ENCODE measurements around the gene LRCOL1.

The LRCOL1 gene

GRCh38 chr12:132581348-132582057, 28.9 kb downstream of the LRCOL1 start:
- no peak for DNase-seq

- no peak for DNase-seq
Observed at GRCh38 chr12:132580701-132581292, 29.6 kb downstream of the LRCOL1 start.

DNA sequence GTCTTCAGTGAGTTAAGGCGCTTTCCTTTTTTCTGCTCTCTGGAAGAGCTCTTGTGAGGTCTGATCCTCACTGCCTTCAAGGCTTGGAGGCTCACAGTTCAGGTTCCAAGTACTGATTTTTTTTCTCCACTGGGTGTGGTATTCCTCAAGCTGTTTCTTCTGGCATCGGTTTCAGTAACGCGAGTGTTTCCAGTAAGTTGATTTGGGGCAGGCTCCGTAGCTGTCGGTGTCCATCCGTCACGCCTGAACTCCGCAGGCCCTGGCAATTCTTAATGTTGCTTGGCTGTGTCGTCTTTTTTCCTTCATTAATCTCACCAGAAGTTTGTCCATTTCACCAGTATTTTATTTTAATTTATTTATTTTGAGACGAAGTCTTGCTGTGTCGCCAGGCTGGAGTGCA, 30.6 kb downstream of the LRCOL1 start:
- DNase-seq = no peak

DNA sequence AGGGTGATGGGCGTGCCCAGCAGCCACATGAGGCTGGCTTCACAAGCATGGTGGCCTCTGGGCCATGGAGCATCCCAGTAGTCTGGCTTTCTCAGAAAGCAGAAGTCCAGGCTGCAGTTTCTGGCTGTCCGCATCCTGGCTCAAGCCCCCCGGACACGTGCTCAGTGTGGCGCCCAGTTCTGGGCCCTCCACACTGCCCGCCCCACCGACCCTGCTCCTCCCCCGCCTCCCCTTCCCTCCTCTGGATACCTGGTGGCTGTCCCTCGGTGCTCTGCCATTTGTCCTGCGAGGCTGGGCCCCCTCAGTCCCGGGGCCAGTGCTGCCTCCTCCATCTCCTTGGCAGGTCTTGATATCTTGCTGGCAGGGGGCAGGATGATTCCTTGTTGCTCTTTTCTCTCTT, 31.6 kb downstream of the LRCOL1 start:
- DNase-seq = no peak

DNA sequence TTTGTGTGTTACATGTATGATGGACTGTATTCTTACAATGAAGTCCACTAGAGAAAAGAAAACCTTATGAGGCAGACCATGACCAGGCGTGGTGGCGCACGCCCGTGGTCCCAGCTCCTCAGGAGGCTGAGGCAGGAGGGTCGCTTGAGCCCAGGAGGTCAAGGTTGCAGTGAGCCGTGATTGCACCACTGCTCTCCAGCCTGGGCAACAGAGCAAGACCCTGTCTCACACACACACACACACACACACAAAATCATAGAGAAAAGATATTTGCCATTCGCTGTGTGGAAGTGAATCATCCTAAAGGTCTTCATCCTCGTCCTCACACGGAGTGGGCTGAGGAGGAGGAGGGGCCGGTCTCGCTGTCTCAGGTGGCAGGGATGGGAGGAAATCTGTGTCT, 32.3 kb downstream of the LRCOL1 start:
- no peak for DNase-seq

DNA sequence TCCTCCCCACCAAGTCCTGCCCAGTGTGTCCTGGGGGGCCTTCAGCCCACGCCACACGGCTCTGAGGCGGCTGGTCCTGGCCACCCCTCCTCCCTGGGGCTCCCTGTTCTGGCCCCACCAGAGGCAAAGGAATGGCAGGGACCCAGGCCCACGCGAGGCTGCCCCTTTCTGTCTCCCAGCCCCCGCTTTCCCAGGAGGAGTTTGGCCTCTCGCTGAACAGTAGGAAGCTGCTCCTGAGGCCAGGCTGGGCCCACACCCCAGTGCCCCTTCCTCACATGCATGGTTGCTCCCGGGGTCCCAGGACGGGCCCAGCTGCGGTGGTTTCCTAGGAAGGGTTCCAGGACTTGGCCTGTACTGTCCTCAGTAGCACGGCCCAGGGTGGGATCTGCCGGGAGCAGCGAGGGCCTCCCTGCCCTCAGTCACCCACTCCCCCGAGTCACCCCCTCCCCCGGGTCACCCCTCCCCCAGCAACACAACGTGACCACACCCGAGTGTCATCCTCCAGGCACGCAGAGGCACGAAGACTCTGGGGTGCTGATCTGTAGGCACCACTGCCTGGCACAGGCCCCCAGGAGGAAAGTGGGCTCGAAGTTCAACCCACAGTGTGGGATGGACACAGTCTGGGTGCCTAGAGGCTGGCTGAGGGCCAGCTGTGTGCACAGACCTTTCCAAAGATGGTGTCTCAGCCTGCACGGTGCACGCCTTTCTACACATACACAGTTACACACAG, 33.0 kb downstream of the LRCOL1 start:
- no peak for DNase-seq

DNA sequence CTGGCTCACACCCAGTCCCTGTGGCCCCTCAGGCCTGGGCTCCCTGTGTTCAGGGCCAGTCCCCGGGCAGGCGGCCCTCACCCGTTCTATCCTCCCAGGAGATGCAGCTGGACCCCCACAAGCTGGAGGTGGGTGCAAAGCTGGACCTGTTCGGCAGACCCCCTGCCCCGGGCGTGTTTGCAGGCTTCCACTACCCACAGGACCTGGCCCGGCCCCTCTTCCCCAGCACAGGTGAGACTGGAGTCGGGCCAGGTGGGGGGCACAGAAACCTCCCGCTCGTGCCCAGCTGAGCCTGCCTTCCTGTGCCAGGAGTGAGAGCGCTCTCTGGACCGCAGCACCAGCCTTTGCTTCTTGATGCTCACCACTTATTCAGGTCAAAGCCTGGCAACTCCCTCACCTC, 33.7 kb downstream of the LRCOL1 start:
- no peak for DNase-seq

GRCh38 chr12:132575661-132576060, 34.7 kb downstream of the LRCOL1 start:
- no peak for DNase-seq

DNA sequence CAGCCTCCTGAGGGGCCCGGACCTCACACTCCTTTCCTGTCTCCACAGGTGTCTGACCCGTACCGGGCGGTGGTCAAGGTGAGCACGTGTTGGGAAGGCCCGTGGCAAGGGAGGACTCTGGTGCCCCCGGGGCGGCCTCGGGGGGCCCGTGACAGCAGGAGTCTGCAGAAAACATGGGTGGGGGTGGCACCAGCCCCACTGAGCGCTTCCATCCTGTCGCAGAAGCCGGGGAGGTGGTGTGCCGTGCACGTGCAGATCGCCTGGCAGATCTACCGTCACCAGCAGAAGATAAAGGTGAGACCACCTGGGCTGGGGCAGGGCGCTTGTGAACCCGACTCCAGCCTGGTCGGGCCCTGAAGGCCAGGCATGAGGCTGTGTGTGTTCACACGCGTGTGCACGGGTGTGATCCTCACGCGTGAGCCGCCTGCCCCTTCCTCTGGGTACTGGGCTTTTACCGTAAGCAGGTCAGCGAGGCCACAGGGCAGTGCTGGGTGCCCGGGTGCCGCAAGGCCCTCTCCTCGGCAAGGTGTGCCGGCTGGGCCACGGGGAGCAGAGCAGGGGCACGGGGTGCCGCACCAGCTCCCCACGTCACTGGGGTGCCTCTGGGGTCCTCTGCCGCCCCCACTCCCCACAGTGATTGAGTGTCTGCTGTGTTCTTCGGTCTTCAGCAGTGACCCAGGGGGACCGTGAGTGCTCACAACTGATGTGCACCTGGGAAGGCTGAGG, 35.9 kb downstream of the LRCOL1 start:
- no peak for DNase-seq

DNA sequence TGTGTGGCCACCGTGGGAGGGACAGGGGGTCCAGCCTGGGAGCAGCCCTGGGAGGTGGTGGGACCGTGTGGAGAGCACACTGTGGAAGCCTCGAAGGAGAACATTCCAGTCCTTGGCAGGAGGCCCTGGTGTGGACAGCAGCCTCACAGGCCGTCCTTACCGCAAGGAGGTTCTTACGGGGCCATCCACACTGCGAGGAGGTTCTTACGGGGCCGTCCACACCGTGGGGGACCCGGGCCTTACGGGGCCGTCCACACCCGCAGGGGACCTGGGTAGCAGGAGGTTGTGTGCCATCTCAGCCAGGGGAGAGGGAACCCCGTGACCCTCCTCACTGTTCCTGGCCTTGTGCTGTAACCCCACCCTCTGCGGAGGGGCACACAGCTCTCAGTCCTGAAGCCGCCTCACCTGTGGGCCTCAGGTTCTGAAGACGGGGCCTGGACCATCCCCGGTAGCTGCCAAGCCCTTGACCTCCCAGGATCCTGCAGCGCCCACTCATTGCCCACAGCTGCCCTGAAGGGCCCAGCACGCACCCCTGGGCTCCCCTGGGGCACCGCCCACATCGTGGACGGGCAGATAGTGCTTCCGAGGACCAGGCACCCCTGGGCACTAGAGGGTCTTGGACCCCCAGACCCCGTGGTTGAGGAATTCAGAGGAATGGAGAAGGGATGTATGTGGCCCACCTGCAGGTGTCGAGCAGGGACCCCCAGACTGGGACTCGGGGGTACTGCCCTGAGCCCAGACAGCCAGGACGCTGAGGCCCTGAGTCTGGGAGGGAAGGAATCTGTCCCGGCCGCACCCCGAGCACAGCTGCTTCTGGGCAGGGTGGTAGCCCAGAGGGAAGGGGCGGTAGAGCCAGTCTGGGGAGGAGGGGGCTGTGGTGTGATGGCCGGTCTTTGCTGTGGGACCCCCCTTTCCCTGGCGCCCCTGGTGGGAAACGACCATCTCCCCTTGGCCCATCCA, 37.3 kb downstream of the LRCOL1 start:
- DNase-seq = no peak

- no peak for DNase-seq
Observed at GRCh38 chr12:132572106-132572505, 38.3 kb downstream of the LRCOL1 start.

- no peak for DNase-seq
Observed at GRCh38 chr12:132571598-132571997, 38.8 kb downstream of the LRCOL1 start.

GRCh38 chr12:132571051-132571450, 39.3 kb downstream of the LRCOL1 start:
- no peak for DNase-seq

- DNase-seq = no peak
Observed at GRCh38 chr12:132570635-132571034, 39.7 kb downstream of the LRCOL1 start.

- no peak for DNase-seq
Observed at GRCh38 chr12:132569856-132570480, 40.4 kb downstream of the LRCOL1 start.

DNA sequence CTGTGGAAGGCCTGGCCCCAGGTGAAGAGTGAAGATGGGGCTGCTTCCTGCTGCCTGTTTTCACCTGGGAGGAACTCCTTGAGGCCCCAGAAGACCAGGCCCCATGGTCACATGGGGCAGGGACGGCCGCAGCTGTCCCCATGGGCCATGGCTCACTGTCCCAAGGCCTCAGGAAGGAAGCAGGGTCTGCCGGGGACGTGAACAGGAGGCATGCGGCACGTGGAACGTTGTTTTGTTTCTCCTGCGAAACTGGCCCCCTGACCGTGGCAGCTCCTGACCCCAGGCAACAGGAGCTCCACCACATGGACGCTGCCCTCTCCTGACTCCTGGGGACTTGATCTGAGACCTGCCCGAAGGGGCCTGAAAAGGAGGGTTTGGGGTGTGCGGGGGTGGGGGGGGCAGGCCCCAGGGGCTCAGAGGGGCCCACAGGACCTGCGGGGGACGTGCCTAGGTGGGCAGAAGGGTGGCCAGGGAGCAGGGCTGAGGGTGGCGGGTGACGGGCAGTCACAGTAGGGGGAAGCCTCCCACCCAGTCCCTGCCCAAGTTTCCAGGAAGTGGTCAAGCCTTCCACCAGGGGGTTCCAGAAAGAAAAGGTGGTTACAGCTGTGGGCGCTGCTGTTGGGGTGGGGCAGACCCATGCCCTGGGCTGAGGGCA, 41.4 kb downstream of the LRCOL1 start:
- DNase-seq = no peak

DNA sequence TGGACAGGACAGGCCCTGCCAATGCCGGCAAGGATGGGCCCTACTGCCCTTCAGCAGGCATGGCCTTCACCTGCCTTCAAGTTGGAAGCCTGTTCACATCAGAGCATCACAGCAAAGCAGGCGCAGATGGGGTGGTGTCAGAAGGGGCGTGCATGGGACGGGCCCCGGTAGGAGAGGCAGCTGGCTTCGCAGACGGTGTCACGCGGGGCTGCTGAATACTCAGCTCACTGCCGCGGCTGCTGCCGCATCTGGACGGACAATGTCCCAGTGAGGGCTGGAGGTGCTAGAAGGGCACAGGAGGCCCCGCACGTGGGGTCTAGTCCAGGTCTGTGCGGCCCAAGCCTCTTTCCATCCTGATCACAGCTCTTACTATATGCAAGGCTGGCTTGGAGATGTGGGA, 42.1 kb downstream of the LRCOL1 start:
- DNase-seq = no peak

DNA sequence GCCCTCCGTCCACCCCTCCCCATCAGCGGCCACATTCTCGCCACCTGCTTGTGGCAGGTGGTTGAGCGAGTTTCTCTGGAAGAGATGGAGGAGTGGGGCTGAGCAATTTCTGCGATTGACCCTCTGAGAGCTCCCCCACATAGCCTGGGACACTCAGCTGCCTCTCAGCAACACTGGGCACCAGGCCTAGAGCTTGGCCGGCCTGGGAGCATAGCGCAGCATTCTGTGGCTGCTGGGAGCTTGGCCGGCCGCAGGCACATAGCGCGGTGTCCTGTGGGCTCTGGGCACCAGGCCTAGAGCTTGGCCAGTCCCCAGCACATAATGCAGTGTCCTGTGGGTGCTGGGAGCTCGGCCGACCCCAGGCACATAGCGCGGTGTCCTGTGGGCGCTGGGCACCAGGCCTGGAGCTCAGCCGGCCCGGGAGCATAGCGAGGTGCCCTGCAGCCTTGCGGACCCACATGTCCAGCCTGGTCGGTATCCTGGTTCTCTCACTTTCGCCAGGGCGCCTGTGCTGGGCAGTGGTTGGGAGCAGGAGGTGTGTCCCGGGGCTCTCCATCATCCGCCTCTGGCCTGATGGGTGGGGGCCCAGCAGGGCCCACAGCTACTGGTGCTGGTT, 43.8 kb downstream of the LRCOL1 start:
- no peak for DNase-seq

- DNase-seq = no peak
Observed at GRCh38 chr12:132565365-132565764, 45.0 kb downstream of the LRCOL1 start.

GRCh38 chr12:132563911-132564310, 46.5 kb downstream of the LRCOL1 start:
- no peak for DNase-seq

- no peak for DNase-seq
Observed at GRCh38 chr12:132562489-132563021, 47.8 kb downstream of the LRCOL1 start.

All from stimulated activated naive CD4-positive, alpha-beta T cell treated with Interleukin-2 at 50 U/mL for 16 hours (primary cell).